ENCODE results near the gene IL20. TPM values are rescaled to one million over a fixed set of nuclear protein-coding genes. Genes with fewer than 3 reads are reported as not detected.
A peak's percentile ranks its signal among the peaks of the same experiment; 100 is the strongest.

The IL20 gene, protein sequence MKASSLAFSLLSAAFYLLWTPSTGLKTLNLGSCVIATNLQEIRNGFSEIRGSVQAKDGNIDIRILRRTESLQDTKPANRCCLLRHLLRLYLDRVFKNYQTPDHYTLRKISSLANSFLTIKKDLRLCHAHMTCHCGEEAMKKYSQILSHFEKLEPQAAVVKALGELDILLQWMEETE
- total RNA-seq (2014; rRNA removed; shearing (Covaris generic)) (0.25 TPM in 1 of 2 replicates, not detected in the other), polyA plus RNA-seq (2016; fragmentation: Nextera tagmentation; extraction: Ambion mirVana) (not detected in 2 replicates)

DNA sequence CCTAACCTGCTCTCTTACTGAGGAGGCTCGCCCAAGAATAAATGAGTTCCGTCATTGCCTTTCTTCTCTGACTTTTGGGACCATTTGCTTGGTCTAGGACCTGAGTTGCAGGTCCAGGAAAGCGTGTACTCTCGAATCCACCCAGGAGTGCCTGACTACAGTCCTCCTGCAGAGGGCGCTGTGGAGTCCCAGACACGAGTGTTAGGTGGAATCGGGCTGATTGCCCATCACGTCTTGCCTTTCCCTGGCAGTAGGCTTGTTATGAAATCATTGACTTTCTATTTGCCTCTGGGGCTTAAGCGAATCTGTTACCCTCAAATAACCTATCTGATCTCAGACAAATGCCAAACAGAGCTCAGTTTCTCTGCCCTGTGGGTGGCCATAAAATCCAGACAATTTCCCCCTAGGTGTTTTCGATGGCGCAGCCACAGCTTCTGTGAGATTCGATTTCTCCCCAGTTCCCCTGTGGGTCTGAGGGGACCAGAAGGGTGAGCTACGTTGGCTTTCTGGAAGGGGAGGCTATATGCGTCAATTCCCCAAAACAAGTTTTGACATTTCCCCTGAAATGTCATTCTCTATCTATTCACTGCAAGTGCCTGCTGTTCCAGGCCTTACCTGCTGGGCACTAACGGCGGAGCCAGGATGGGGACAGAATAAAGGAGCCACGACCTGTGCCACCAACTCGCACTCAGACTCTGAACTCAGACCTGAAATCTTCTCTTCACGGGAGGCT lies at the start of gene IL20:
Gene IL20 (plus strand): TSS at position 685 of the 733 bp plus-strand sequence. CDS start 230 bp downstream, outside the sequence.
- Histone ChIP-seq H3K27ac (no peak within 1 kb of the TSS), H3K4me1 (ENCODE audit: insufficient read depth) (peaks cover 28% of the 10 kb centered on the region), H3K4me2 (ENCODE audit: unreplicated experiment) (no peak within 1 kb of the TSS), H3K36me3 (ENCODE audit: low read depth) (no peaks in the 10 kb centered on the region), H2AFZ (0 out of 2 replicates have a peak within 1 kb of the TSS, but pooled peaks have one; percentile 17), H4K20me1 (ENCODE audit: insufficient read depth) (no peaks in the 10 kb centered on the region), H3K9me3 (ENCODE audit: low read depth) (no peaks in the 10 kb centered on the region), H3K79me2 (ENCODE audit: insufficient read depth) (no peaks in the 10 kb centered on the region), H3F3A (ENCODE audit: insufficient read depth) (peaks cover 15% of the 10 kb centered on the region), H3K9ac (no peak within 1 kb of the TSS), H3K9me2 (ENCODE audit: insufficient read depth) (no peaks in the 10 kb centered on the region), H3K4me3 (no peak within 1 kb of the TSS), H3K27me3 (replicated peaks; ENCODE audit: insufficient read depth) (0 out of 2 replicates have a peak, but pooled peaks cover under 1% of the 10 kb centered on the region)
- TF ChIP-seq EZH2 (IDR thresholded peaks at IDR 0.05; ENCODE audit: insufficient read depth, poor library complexity, severe bottlenecking) (no peak), EZH2phosphoT487 (IDR thresholded peaks at IDR 0.05; ENCODE audit: insufficient read depth, low read depth) (no peak)
- peak; percentile 93 for DNase-seq
- in situ Hi-C loops (cut with MboI), result no loop called here
- 57 to 61% methylated on average over 19 of the region's 19 CpGs for WGBS, 2 experiments (ENCODE audit: low coverage in 1 of 2, low lambda C conversion rate in 2 of 2, missing lambda C conversion rate in 2 of 2)

DNA sequence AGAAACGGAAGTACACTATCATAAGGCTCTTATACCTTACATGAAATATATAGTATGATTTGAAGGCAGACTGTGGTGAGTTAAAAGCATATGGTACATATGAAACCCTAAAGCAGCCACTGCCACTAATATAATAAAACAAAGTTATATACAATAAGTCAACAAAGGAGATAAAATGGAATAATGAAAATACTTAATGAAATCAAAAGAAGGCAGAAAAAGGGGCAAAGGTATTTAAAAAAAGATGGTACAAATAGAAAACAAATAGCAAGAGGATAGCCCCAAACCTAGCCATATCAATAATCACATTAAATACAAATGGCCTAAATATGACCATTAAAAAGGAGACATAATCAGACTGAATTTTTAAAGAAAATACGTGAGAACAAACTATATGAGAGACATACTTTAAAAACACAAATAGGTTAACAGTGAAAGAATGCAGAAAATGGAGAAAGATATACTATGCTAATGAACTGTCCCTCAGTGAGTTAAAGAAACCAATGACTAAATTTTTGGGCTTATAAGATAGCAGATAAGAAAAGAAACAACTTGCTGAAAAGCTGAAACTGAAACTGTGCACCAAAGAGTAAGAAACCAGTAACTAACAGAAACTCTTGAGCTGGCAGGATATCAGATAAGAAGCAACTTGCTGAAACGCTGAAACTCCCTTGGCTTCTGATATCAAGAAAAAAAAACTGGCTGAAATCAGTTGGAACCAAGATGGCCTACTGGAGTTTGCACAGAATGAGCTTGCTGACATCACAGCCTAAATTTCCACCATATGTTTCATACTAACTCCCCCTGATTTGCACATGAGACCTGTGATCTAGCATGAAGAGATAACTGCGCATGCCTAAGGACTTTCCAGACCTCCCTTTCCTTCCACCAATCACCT lies 48.8 kb upstream of the IL20 start:
- Histone ChIP-seq H3K27ac (no peak overlapping the region), H4K20me1 (ENCODE audit: insufficient read depth) (no peaks in the 10 kb centered on the region), H3K4me3 (no peak overlapping the region), H3F3A (ENCODE audit: insufficient read depth) (no peaks in the 10 kb centered on the region), H3K27me3 (replicated peaks; ENCODE audit: insufficient read depth) (no peaks in the 10 kb centered on the region), H3K36me3 (ENCODE audit: low read depth) (no peaks in the 10 kb centered on the region), H3K4me1 (ENCODE audit: insufficient read depth) (0 out of 2 replicates have a peak, but pooled peaks cover 8% of the 10 kb centered on the region), H3K79me2 (ENCODE audit: insufficient read depth) (no peaks in the 10 kb centered on the region), H3K9ac (no peak overlapping the region), H3K9me2 (ENCODE audit: insufficient read depth) (no peaks in the 10 kb centered on the region), H3K4me2 (ENCODE audit: unreplicated experiment) (no peak overlapping the region), H3K9me3 (ENCODE audit: low read depth) (no peaks in the 10 kb centered on the region), H2AFZ (peak overlapping the region; percentile 47)
- DNase-seq, result peak; percentile 23
- 53 to 62% methylated on average over 4 of the region's 4 CpGs for WGBS, 2 experiments (ENCODE audit: low coverage in 1 of 2, low lambda C conversion rate in 2 of 2, missing lambda C conversion rate in 2 of 2)
- in situ Hi-C loops (cut with MboI), result no loop called here
- TF ChIP-seq EZH2phosphoT487 (IDR thresholded peaks at IDR 0.05; ENCODE audit: insufficient read depth, low read depth) (no peak), EZH2 (IDR thresholded peaks at IDR 0.05; ENCODE audit: insufficient read depth, poor library complexity, severe bottlenecking) (no peak)

DNA sequence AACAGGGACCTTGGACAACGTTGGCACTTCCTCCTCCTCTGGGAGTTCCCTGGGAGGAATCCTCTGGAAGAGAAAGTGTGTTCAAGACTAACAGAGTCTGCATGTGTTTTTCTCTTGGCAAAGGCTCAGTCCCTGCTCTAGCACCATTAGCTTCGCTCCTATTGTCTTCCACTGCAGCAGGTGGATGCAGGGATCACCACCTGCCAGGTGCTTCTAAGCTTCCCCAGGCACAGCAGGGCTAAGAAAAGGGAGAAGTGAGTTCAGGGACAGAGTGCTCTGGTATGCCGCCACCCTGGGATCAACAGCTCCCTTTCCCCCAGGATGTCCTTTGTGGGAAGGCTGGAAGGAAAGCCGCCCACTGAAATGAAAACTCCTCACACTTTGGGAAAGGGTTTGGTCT lies 43.9 kb upstream of the IL20 start:
- Histone ChIP-seq H2AFZ (no peak overlapping the region), H3K9me2 (ENCODE audit: insufficient read depth) (no peaks in the 10 kb centered on the region), H3K9me3 (ENCODE audit: low read depth) (no peaks in the 10 kb centered on the region), H3K27ac (no peak overlapping the region), H3K36me3 (ENCODE audit: low read depth) (no peaks in the 10 kb centered on the region), H4K20me1 (ENCODE audit: insufficient read depth) (no peaks in the 10 kb centered on the region), H3F3A (ENCODE audit: insufficient read depth) (no peaks in the 10 kb centered on the region), H3K4me1 (ENCODE audit: insufficient read depth) (peaks cover 8% of the 10 kb centered on the region; the same call in 1 of the 2 replicates), H3K4me3 (no peak overlapping the region), H3K27me3 (replicated peaks; ENCODE audit: insufficient read depth) (no peaks in the 10 kb centered on the region), H3K79me2 (ENCODE audit: insufficient read depth) (no peaks in the 10 kb centered on the region), H3K9ac (no peak overlapping the region), H3K4me2 (ENCODE audit: unreplicated experiment) (no peak overlapping the region)
- in situ Hi-C loops (cut with MboI), result no loop called here
- WGBS, 2 experiments (ENCODE audit: low coverage in 1 of 2, low lambda C conversion rate in 2 of 2, missing lambda C conversion rate in 2 of 2), result 63 to 78% methylated on average over 4 of the region's 4 CpGs
- no peak for TF ChIP-seq EZH2 (IDR thresholded peaks at IDR 0.05; ENCODE audit: insufficient read depth, poor library complexity, severe bottlenecking)
- no peak for TF ChIP-seq EZH2phosphoT487 (IDR thresholded peaks at IDR 0.05; ENCODE audit: insufficient read depth, low read depth)
- DNase-seq, result no peak

DNA sequence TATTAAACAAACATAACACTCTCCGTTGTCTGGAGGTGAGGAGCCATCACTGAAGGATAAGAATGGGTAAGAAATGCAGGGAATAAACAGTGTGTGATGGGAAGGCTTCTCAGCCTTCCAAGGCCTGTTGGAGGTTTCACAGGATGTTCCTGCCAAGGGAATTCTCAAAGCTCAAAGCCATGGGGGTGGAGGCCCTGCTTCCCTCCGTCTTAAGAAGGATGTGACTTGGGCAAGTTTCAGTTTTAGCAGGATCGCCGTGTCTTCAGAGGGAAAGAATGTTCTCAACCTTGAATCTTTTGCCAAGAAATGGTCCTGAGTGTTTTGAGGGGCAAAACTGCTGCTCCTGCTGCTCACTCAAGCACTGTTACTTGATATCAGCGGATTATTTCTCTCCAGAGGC lies 41.7 kb upstream of the IL20 start:
- 48 to 59% methylated on average over 5 of the region's 5 CpGs for WGBS, 2 experiments (ENCODE audit: low coverage in 1 of 2, low lambda C conversion rate in 2 of 2, missing lambda C conversion rate in 2 of 2)
- in situ Hi-C loops (cut with MboI), result no loop called here
- Histone ChIP-seq H4K20me1 (ENCODE audit: insufficient read depth) (no peaks in the 10 kb centered on the region), H3K27me3 (replicated peaks; ENCODE audit: insufficient read depth) (no peaks in the 10 kb centered on the region), H3K79me2 (ENCODE audit: insufficient read depth) (no peaks in the 10 kb centered on the region), H3K9ac (no peak overlapping the region), H3K9me3 (ENCODE audit: low read depth) (no peaks in the 10 kb centered on the region), H3K36me3 (ENCODE audit: low read depth) (no peaks in the 10 kb centered on the region), H3F3A (ENCODE audit: insufficient read depth) (no peaks in the 10 kb centered on the region), H3K9me2 (ENCODE audit: insufficient read depth) (no peaks in the 10 kb centered on the region), H3K4me1 (ENCODE audit: insufficient read depth) (peaks cover 8% of the 10 kb centered on the region; the same call in 1 of the 2 replicates), H3K4me3 (no peak overlapping the region), H2AFZ (peak overlapping the region; percentile 45), H3K4me2 (ENCODE audit: unreplicated experiment) (no peak overlapping the region), H3K27ac (no peak overlapping the region)
- DNase-seq, result peak; percentile 30
- TF ChIP-seq EZH2phosphoT487 (IDR thresholded peaks at IDR 0.05; ENCODE audit: insufficient read depth, low read depth) (no peak), EZH2 (IDR thresholded peaks at IDR 0.05; ENCODE audit: insufficient read depth, poor library complexity, severe bottlenecking) (no peak)
